Measurements from ENCODE around the gene LRP2.

DNA sequence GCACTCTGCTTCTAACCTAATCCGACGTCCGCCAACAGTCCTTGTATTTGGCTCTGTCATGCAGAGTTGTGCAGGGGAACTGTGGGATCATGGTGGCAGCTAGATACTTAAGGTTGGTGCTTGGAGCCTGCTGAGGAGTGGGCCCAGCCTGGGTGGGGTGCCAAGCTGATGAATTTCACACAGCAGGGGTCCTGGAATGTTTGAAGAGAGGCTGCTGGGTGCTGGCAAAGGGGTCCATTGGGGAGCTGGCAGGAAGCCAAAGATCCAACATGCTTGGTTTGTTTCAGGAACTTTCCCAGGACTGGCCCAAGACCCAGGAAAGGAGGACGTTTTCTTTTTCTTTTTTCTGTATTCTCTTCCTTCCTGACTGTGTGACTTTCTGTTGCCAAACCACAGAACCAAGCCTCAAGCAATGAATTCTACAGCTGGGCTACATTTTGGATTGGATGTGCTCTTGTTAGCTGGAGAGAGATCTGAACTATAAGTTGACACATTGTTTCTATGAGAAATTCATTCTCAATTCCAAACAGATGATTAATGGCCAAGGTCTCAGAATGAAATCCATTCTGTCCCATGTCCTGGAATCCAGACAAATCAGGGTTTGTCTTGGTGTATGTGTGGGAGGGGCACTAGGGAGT lies 243.1 kb downstream of the LRP2 start:
- TF ChIP-seq POLR2A (IDR thresholded peaks at IDR 0.05) = no peak
- TF ChIP-seq, protein P1, sequence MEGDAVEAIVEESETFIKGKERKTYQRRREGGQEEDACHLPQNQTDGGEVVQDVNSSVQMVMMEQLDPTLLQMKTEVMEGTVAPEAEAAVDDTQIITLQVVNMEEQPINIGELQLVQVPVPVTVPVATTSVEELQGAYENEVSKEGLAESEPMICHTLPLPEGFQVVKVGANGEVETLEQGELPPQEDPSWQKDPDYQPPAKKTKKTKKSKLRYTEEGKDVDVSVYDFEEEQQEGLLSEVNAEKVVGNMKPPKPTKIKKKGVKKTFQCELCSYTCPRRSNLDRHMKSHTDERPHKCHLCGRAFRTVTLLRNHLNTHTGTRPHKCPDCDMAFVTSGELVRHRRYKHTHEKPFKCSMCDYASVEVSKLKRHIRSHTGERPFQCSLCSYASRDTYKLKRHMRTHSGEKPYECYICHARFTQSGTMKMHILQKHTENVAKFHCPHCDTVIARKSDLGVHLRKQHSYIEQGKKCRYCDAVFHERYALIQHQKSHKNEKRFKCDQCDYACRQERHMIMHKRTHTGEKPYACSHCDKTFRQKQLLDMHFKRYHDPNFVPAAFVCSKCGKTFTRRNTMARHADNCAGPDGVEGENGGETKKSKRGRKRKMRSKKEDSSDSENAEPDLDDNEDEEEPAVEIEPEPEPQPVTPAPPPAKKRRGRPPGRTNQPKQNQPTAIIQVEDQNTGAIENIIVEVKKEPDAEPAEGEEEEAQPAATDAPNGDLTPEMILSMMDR (IDR thresholded peaks at IDR 0.05) = no peak

All from lower leg skin (tissue), 3 donors.